ENCODE data around the gene HLTF.

- no peak for TF ChIP-seq ZBTB1 (tag by site-specific recombination; IDR thresholded peaks at IDR 0.05)
- no peak for TF ChIP-seq ZBTB8A (tag by site-specific recombination; IDR thresholded peaks at IDR 0.05)
- no peak for TF ChIP-seq ZNF248 (tag by site-specific recombination; IDR thresholded peaks at IDR 0.05)
- TF ChIP-seq ZNF645 (tag by site-specific recombination; IDR thresholded peaks at IDR 0.05), result no peak
- no peak for TF ChIP-seq ZNF112 (tag by site-specific recombination; IDR thresholded peaks at IDR 0.05)
- TF ChIP-seq ZNF221 (tag by site-specific recombination; IDR thresholded peaks at IDR 0.05; ENCODE audit: borderline replicate concordance), result no peak
- no peak for TF ChIP-seq MYNN (tag by site-specific recombination; IDR thresholded peaks at IDR 0.05; ENCODE audit: borderline replicate concordance)
- TF ChIP-seq CTCF (tag by site-specific recombination; IDR thresholded peaks at IDR 0.05), result no peak
- TF ChIP-seq ZNF10 (tag by site-specific recombination; IDR thresholded peaks at IDR 0.05), result no peak
- no peak for TF ChIP-seq ZNF501 (tag by site-specific recombination; IDR thresholded peaks at IDR 0.05)
- TF ChIP-seq PRDM10 (tag by site-specific recombination; IDR thresholded peaks at IDR 0.05), result no peak
These were observed 64.5 kb downstream of the HLTF start for GRCh38 chr3:149021830-149022229.
